ENCODE results near the gene PRC1. TPM values are rescaled to one million over a fixed set of nuclear protein-coding genes. Genes with fewer than 3 reads are reported as not detected.
A peak's percentile ranks its signal among the peaks of the same experiment; 100 is the strongest.

The PRC1 gene
- total RNA-seq, 2 experiments from 2014 or later = 24.4 to 26.7 TPM

DNA sequence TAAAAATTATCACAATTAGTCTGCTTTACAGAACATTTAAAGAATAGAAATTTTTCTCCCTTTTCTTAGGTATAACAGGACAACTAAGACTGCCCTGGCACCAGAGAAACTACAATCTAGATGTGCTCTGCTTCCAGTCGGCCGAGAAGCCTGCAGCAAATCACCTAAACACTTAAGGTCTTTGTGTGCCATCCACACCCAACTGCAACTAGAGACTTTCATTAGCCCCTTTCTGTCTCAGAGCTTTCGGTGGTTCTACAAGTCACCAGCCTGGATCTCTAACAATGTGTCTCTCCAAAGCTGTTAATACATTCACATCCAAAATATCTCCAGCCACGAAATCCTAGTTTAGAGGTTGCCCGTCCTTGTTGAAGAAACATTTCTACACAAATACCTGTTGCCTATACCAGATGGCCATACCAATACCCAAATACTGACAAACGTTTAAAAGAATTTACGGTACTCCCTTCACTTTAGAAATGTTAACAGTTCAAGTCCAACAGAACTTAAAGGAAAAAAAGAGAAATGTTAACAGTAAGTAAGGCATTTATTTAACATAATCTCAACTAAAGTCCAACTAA is 6.7 kb downstream of the PRC1 start:
- H3K27ac Mint-ChIP-seq = no peak overlapping the region

DNA sequence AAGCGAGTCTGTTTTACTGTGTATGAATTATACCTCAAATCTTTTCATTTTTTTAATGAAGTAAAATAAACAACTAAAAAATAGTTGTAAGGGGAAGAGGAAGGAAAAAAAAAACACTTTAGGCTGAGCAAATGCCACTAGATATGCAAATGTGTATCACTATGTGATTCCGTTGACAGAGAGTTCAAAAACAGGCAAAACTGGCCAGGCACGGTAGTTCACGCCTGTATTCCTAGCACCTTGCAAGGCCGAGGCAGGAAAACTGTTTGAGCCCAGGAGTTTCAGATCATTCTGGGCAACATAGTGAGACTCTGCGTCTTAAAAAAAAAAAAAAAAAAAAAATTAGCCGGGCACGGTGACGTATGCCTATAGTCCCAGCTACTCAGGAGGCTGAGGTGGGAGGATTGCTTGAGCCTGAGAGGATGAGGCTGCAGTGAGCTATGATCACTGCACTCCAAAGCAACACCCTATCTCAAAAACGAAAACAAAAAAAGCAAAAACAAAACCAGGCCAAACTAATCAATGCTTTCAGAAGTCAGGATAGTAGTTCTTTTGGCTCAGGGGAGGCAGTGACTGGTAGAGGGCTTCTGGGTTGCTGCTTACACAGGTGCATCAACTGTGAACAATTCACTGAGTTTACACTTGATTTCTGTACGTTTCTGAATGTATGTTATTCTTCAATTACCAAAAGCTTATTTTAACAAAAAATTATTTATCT is 7.4 kb downstream of the PRC1 start:
- H3K27ac Mint-ChIP-seq = no peak overlapping the region
- POLR2A ChIA-PET = no interaction called here
- no peaks in the 10 kb centered on the region for H3K27me3 Mint-ChIP-seq
- no peaks in the 10 kb centered on the region for H3K9me3 Mint-ChIP-seq
- TF ChIP-seq, protein P1, sequence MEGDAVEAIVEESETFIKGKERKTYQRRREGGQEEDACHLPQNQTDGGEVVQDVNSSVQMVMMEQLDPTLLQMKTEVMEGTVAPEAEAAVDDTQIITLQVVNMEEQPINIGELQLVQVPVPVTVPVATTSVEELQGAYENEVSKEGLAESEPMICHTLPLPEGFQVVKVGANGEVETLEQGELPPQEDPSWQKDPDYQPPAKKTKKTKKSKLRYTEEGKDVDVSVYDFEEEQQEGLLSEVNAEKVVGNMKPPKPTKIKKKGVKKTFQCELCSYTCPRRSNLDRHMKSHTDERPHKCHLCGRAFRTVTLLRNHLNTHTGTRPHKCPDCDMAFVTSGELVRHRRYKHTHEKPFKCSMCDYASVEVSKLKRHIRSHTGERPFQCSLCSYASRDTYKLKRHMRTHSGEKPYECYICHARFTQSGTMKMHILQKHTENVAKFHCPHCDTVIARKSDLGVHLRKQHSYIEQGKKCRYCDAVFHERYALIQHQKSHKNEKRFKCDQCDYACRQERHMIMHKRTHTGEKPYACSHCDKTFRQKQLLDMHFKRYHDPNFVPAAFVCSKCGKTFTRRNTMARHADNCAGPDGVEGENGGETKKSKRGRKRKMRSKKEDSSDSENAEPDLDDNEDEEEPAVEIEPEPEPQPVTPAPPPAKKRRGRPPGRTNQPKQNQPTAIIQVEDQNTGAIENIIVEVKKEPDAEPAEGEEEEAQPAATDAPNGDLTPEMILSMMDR (IDR thresholded peaks at IDR 0.05) = no peak
- Histone ChIP-seq H3K36me3 (ENCODE audit: insufficient read depth, low read length) (no peaks in the 10 kb centered on the region), H3K27ac (ENCODE audit: low read depth in 1 of 2, low read length in 2 of 2) (no peak overlapping the region), H3K27me3 (ENCODE audit: control insufficient read depth in 1 of 2, insufficient read depth in 2 of 2, low read length in 2 of 2) (no peaks in the 10 kb centered on the region), H3K4me1 (ENCODE audit: insufficient read depth, low read length) (peaks cover 6% of the 10 kb centered on the region), H3K4me3 (ENCODE audit: low read length) (no peak overlapping the region), H3K9me3 (ENCODE audit: control insufficient read depth in 1 of 2, insufficient read depth in 1 of 2, low read length in 2 of 2) (no peaks in the 10 kb centered on the region)
- intact Hi-C loops (cut with DNase I, micrococcal nuclease) = no loop called here
- no peak overlapping the region for H3K4me3 Mint-ChIP-seq
- CTCF ChIA-PET = no interaction called here
- peaks cover 8% of the 10 kb centered on the region for H3K4me1 Mint-ChIP-seq (ENCODE audit: low read depth)
- ATAC-seq (ENCODE audit: poor library complexity) (no peak), DNase-seq (peak in 1 of 14 experiments; percentile 13)
- H3K36me3 Mint-ChIP-seq (ENCODE audit: low read depth) = peaks cover 5% of the 10 kb centered on the region

More for the DNA sequence above, 6.7 kb downstream of the PRC1 start:
- no peak for ATAC-seq (ENCODE audit: poor library complexity)
- H3K4me1 ChIP-seq (ENCODE audit: insufficient read depth, low read length) = peaks cover 6% of the 10 kb centered on the region
- no peaks in the 10 kb centered on the region for H3K36me3 ChIP-seq (ENCODE audit: insufficient read depth, low read length)
- H3K9me3 Mint-ChIP-seq = no peaks in the 10 kb centered on the region
- peaks cover 8% of the 10 kb centered on the region for H3K4me1 Mint-ChIP-seq (ENCODE audit: low read depth)
- peaks cover 5% of the 10 kb centered on the region for H3K36me3 Mint-ChIP-seq (ENCODE audit: low read depth)
- H3K4me3 ChIP-seq (ENCODE audit: low read length) = no peak overlapping the region
- intact Hi-C loops (cut with DNase I, micrococcal nuclease) = no loop called here
- POLR2A ChIA-PET = no interaction called here
- H3K4me3 Mint-ChIP-seq = no peak overlapping the region
- no peak overlapping the region for H3K27ac ChIP-seq (ENCODE audit: low read depth in 1 of 2, low read length in 2 of 2)
- no peak for DNase-seq
- no peaks in the 10 kb centered on the region for H3K27me3 Mint-ChIP-seq
- no peaks in the 10 kb centered on the region for H3K9me3 ChIP-seq (ENCODE audit: control insufficient read depth in 1 of 2, insufficient read depth in 1 of 2, low read length in 2 of 2)
- no peaks in the 10 kb centered on the region for H3K27me3 ChIP-seq (ENCODE audit: control insufficient read depth in 1 of 2, insufficient read depth in 2 of 2, low read length in 2 of 2)
- TF ChIP-seq, protein P1 (IDR thresholded peaks at IDR 0.05) = no peak
- CTCF ChIA-PET = interaction anchor here (1.2 kb wide), 1 partner anchor 56 kb away, joined by 3 read pairs; the partner anchor contains the start of gene HDDC3

DNA sequence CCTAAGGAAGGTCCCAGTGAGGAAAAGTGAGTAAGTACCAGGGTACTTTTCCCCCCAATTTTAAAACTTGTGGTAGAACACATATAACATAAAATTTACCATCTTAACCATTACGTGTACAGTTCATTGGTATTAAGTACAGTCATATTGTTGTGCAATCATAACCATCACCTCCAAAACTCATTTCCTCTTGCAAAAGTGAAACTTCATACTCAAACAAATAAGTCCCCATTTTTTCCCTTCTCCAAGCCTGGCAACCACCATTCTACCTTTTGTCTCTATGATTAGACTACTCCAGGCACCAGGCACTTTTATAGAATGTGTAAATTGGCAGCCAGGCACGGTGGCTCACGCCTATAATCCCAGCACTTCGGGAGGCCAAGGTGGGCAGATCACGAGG is 12.2 kb downstream of the PRC1 start:
- ATAC-seq (ENCODE audit: poor library complexity) = no peak
- no peak overlapping the region for H3K27ac ChIP-seq (ENCODE audit: low read depth in 1 of 2, low read length in 2 of 2)

More for the DNA sequence above, 12.2 kb downstream of the PRC1 start:
- H3K36me3 Mint-ChIP-seq (ENCODE audit: low read depth) = peaks cover 5% of the 10 kb centered on the region
- intact Hi-C loops (cut with DNase I, micrococcal nuclease) = no loop called here
- no peak overlapping the region for H3K4me3 Mint-ChIP-seq
- TF ChIP-seq, protein P1 (IDR thresholded peaks at IDR 0.05) = no peak
- POLR2A ChIA-PET = interaction anchor here (0.9 kb wide), 1 partner anchor 12 kb away, joined by 3 read pairs; the partner anchor contains the start of gene PRC1
- no peaks in the 10 kb centered on the region for H3K4me1 ChIP-seq (ENCODE audit: insufficient read depth, low read length)
- H3K9me3 ChIP-seq (ENCODE audit: control insufficient read depth in 1 of 2, insufficient read depth in 1 of 2, low read length in 2 of 2) = no peaks in the 10 kb centered on the region
- CTCF ChIA-PET = no interaction called here
- H3K27me3 ChIP-seq (ENCODE audit: control insufficient read depth in 1 of 2, insufficient read depth in 2 of 2, low read length in 2 of 2) = no peaks in the 10 kb centered on the region
- no peaks in the 10 kb centered on the region for H3K9me3 Mint-ChIP-seq
- H3K27me3 Mint-ChIP-seq = no peaks in the 10 kb centered on the region
- no peaks in the 10 kb centered on the region for H3K4me1 Mint-ChIP-seq (ENCODE audit: low read depth)
- no peak overlapping the region for H3K27ac Mint-ChIP-seq
- H3K4me3 ChIP-seq (ENCODE audit: low read length) = no peak overlapping the region
- peaks cover 2% of the 10 kb centered on the region for H3K36me3 ChIP-seq (ENCODE audit: insufficient read depth, low read length)
- no peak for DNase-seq

All from CD4-positive, alpha-beta T cell (primary cell).